ENCODE data around the gene IGLL1. TPM values are rescaled to one million over a fixed set of nuclear protein-coding genes. Genes with fewer than 3 reads are reported as not detected.

IGLL1 gene
- total and polyA plus RNA-seq, 4 donors = 17.4 TPM; not detected in 3

DNA sequence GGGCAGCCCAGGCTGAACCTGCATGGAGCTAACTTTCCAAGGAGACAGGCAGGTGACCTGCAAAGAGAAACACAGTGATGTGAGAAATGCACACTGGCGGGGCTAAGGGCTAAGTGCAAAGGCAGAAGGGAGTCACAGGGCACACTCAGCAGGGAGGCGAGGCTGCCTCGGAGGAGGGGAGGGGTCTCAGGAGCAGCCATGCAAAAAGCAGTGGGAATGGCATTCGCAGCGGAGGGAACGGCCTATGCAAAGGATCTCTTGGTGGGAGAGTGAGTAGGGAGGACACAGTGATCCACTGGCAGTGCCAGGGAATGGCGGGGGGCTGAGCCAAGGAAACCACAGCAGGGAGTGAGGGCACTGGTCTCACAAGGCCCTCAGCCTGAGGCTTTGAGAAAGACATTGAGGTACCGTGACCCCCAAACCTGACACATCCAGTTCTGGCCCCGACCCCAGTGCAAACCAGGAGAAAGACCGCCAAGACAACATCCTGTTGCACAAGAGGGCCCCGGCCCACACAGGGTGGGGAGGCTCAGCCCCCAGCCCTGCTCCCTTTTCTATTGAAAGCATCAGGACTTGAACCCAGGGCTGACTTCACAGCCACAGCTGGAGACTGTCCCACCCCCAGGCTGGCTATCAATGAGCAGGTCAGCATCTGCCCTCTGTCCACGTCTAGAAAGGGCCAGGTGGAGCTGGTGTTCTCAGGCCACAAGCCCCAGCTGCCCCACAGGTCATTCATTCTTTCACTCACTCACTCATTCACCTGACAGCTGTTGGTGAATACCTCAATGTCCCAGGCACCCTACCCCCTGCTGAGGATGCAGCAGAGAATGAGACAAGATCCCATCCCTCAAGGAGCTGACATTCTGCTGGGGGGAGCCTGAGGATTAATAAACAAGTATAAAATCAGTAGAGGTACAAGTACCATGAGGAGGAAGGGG lies 50.7 kb downstream of the IGLL1 start:
- H3K27ac ChIP-seq (ENCODE audit: low read depth in 1 of 2, low read length in 2 of 2) = no peak overlapping the region
- H3K9ac ChIP-seq (ENCODE audit: low read depth in 1 of 2, low read length in 2 of 2) = no peak overlapping the region
- TF ChIP-seq RXRA (IDR thresholded peaks at IDR 0.05) = no peak
- no peak for TF ChIP-seq SP1 (IDR thresholded peaks at IDR 0.05)
- no peak for TF ChIP-seq EGR1 (IDR thresholded peaks at IDR 0.05; ENCODE audit: low read depth in 2 of 2)
- TF ChIP-seq, protein P1, sequence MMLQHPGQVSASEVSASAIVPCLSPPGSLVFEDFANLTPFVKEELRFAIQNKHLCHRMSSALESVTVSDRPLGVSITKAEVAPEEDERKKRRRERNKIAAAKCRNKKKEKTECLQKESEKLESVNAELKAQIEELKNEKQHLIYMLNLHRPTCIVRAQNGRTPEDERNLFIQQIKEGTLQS (IDR thresholded peaks at IDR 0.05) = no peak
- TF ChIP-seq FOXA2 (IDR thresholded peaks at IDR 0.05) = no peak
- no peak for TF ChIP-seq GABPA (IDR thresholded peaks at IDR 0.05 in 1 of 2, conservative IDR thresholded peaks at IDR 0.05 in 1 of 2)
- TF ChIP-seq HNF4G (IDR thresholded peaks at IDR 0.05) = no peak
- TF ChIP-seq RAD21 (IDR thresholded peaks at IDR 0.05) = no peak
- TF ChIP-seq, protein P2, sequence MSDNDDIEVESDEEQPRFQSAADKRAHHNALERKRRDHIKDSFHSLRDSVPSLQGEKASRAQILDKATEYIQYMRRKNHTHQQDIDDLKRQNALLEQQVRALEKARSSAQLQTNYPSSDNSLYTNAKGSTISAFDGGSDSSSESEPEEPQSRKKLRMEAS (IDR thresholded peaks at IDR 0.05) = no peak
- no peak for TF ChIP-seq YY1 (IDR thresholded peaks at IDR 0.05)
- no peak for TF ChIP-seq JUND (IDR thresholded peaks at IDR 0.05)
- H3K4me3 ChIP-seq (ENCODE audit: low read depth in 1 of 3, low read length in 3 of 3) = no peak overlapping the region
- no peaks in the 10 kb centered on the region for H3K27me3 ChIP-seq (ENCODE audit: control insufficient read depth in 4 of 4, insufficient read depth in 4 of 4, low read length in 3 of 4)
- WGBS = 70% methylated on average over 12 of the region's 12 CpGs
- no peak for DNase-seq (ENCODE audit: low spot score)
- H3K4me1 ChIP-seq (ENCODE audit: control insufficient read depth in 4 of 4, insufficient read depth in 4 of 4, low read length in 3 of 4) = no peaks in the 10 kb centered on the region
- H3K9me3 ChIP-seq (ENCODE audit: control insufficient read depth in 4 of 4, low read length in 3 of 4) = no peaks in the 10 kb centered on the region
- H3K36me3 ChIP-seq (ENCODE audit: control insufficient read depth in 4 of 4, insufficient read depth in 3 of 4, low read depth in 1 of 4, low read length in 3 of 4) = no peaks in the 10 kb centered on the region

GRCh38 chr22:23527971-23528740 lies 51.9 kb downstream of the IGLL1 start:
- no peaks in the 10 kb centered on the region for H3K9me3 ChIP-seq (ENCODE audit: control insufficient read depth in 4 of 4, low read length in 3 of 4)
- no peak for DNase-seq (ENCODE audit: low spot score)
- no peak overlapping the region for H3K4me3 ChIP-seq (ENCODE audit: low read depth in 1 of 3, low read length in 3 of 3)
- no peaks in the 10 kb centered on the region for H3K27me3 ChIP-seq (ENCODE audit: control insufficient read depth in 4 of 4, insufficient read depth in 4 of 4, low read length in 3 of 4)
- no peak overlapping the region for H3K9ac ChIP-seq (ENCODE audit: low read depth in 1 of 2, low read length in 2 of 2)
- H3K27ac ChIP-seq (ENCODE audit: low read depth in 1 of 2, low read length in 2 of 2) = no peak overlapping the region
- TF ChIP-seq FOXA1 (IDR thresholded peaks at IDR 0.05) = no peak
- no peak for TF ChIP-seq HNF4G (IDR thresholded peaks at IDR 0.05)
- TF ChIP-seq YY1 (IDR thresholded peaks at IDR 0.05) = no peak
- TF ChIP-seq, protein P3, sequence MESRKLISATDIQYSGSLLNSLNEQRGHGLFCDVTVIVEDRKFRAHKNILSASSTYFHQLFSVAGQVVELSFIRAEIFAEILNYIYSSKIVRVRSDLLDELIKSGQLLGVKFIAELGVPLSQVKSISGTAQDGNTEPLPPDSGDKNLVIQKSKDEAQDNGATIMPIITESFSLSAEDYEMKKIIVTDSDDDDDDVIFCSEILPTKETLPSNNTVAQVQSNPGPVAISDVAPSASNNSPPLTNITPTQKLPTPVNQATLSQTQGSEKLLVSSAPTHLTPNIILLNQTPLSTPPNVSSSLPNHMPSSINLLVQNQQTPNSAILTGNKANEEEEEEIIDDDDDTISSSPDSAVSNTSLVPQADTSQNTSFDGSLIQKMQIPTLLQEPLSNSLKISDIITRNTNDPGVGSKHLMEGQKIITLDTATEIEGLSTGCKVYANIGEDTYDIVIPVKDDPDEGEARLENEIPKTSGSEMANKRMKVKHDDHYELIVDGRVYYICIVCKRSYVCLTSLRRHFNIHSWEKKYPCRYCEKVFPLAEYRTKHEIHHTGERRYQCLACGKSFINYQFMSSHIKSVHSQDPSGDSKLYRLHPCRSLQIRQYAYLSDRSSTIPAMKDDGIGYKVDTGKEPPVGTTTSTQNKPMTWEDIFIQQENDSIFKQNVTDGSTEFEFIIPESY (IDR thresholded peaks at IDR 0.05) = no peak
- no peak for TF ChIP-seq TAF1 (conservative IDR thresholded peaks at IDR 0.05)
- no peak for TF ChIP-seq SP1 (IDR thresholded peaks at IDR 0.05)
- TF ChIP-seq CTCF (IDR thresholded peaks at IDR 0.05; ENCODE audit: low read depth, low read length, missing input control) = no peak
- TF ChIP-seq, protein P1 (IDR thresholded peaks at IDR 0.05) = no peak
- TF ChIP-seq RXRA (IDR thresholded peaks at IDR 0.05) = no peak
- TF ChIP-seq NR2F2 (IDR thresholded peaks at IDR 0.05) = no peak
- TF ChIP-seq GABPA (IDR thresholded peaks at IDR 0.05 in 1 of 2, conservative IDR thresholded peaks at IDR 0.05 in 1 of 2) = no peak
- TF ChIP-seq HNF4A (conservative IDR thresholded peaks at IDR 0.05) = no peak
- TF ChIP-seq JUND (IDR thresholded peaks at IDR 0.05) = no peak
- TF ChIP-seq RAD21 (IDR thresholded peaks at IDR 0.05) = no peak
- TF ChIP-seq FOXA2 (IDR thresholded peaks at IDR 0.05) = no peak
- TF ChIP-seq, protein P2 (IDR thresholded peaks at IDR 0.05) = no peak
- TF ChIP-seq, protein P4, sequence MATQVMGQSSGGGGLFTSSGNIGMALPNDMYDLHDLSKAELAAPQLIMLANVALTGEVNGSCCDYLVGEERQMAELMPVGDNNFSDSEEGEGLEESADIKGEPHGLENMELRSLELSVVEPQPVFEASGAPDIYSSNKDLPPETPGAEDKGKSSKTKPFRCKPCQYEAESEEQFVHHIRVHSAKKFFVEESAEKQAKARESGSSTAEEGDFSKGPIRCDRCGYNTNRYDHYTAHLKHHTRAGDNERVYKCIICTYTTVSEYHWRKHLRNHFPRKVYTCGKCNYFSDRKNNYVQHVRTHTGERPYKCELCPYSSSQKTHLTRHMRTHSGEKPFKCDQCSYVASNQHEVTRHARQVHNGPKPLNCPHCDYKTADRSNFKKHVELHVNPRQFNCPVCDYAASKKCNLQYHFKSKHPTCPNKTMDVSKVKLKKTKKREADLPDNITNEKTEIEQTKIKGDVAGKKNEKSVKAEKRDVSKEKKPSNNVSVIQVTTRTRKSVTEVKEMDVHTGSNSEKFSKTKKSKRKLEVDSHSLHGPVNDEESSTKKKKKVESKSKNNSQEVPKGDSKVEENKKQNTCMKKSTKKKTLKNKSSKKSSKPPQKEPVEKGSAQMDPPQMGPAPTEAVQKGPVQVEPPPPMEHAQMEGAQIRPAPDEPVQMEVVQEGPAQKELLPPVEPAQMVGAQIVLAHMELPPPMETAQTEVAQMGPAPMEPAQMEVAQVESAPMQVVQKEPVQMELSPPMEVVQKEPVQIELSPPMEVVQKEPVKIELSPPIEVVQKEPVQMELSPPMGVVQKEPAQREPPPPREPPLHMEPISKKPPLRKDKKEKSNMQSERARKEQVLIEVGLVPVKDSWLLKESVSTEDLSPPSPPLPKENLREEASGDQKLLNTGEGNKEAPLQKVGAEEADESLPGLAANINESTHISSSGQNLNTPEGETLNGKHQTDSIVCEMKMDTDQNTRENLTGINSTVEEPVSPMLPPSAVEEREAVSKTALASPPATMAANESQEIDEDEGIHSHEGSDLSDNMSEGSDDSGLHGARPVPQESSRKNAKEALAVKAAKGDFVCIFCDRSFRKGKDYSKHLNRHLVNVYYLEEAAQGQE (IDR thresholded peaks at IDR 0.05) = no peak
- TF ChIP-seq EGR1 (IDR thresholded peaks at IDR 0.05; ENCODE audit: low read depth in 2 of 2) = no peak
- no peaks in the 10 kb centered on the region for H3K4me1 ChIP-seq (ENCODE audit: control insufficient read depth in 4 of 4, insufficient read depth in 4 of 4, low read length in 3 of 4)
- WGBS = 82% methylated on average over 19 of the region's 19 CpGs
- no peaks in the 10 kb centered on the region for H3K36me3 ChIP-seq (ENCODE audit: control insufficient read depth in 4 of 4, insufficient read depth in 3 of 4, low read depth in 1 of 4, low read length in 3 of 4)

Data from liver (tissue), 9 donors.